HK-2 (cell line): ENCODE results near the gene CCDC85A.

Experiments used
- DNase-seq: peaks from one replicate; pipeline ENCODE4 v3.0.0-alpha.2; 2018; ENCODE audit not compliant: unreplicated experiment

Gene CCDC85A

GRCh38 chr2:56239030-56239429, 55.2 kb downstream of the CCDC85A start:
- no peak for DNase-seq

GRCh38 chr2:56239437-56239836, 55.6 kb downstream of the CCDC85A start:
- no peak for DNase-seq

- DNase-seq = no peak
Observed at GRCh38 chr2:56240210-56240609, 56.4 kb downstream of the CCDC85A start.

- no peak for DNase-seq
Observed at GRCh38 chr2:56244506-56244905, 60.7 kb downstream of the CCDC85A start.

- no peak for DNase-seq
Observed at GRCh38 chr2:56244911-56245530, 61.2 kb downstream of the CCDC85A start.

- no peak for DNase-seq
Observed at GRCh38 chr2:56248965-56249742, 65.4 kb downstream of the CCDC85A start.

GRCh38 chr2:56250153-56250729, 66.5 kb downstream of the CCDC85A start:
- DNase-seq = no peak

- DNase-seq = no peak
Observed at GRCh38 chr2:56260415-56260814, 76.6 kb downstream of the CCDC85A start.

GRCh38 chr2:56262241-56262640, 78.5 kb downstream of the CCDC85A start:
- no peak for DNase-seq

- DNase-seq = no peak
Observed at GRCh38 chr2:56263876-56264275, 80.1 kb downstream of the CCDC85A start.

GRCh38 chr2:56266761-56267414, 83.1 kb downstream of the CCDC85A start:
- no peak for DNase-seq

GRCh38 chr2:56267415-56267788, 83.6 kb downstream of the CCDC85A start:
- no peak for DNase-seq

GRCh38 chr2:56268856-56269255, 85.1 kb downstream of the CCDC85A start:
- no peak for DNase-seq

GRCh38 chr2:56271275-56271674, 87.5 kb downstream of the CCDC85A start:
- DNase-seq = no peak

- no peak for DNase-seq
Observed at GRCh38 chr2:56285224-56285623, 101.4 kb downstream of the CCDC85A start.

- DNase-seq = no peak
Observed at GRCh38 chr2:56286936-56287335, 103.1 kb downstream of the CCDC85A start.

GRCh38 chr2:56287508-56287907, 103.7 kb downstream of the CCDC85A start:
- no peak for DNase-seq

GRCh38 chr2:56287974-56288373, 104.2 kb downstream of the CCDC85A start:
- DNase-seq = no peak

- DNase-seq = no peak
Observed at GRCh38 chr2:56288838-56289580, 105.2 kb downstream of the CCDC85A start.

- DNase-seq = no peak
Observed at GRCh38 chr2:56291711-56292110, 107.9 kb downstream of the CCDC85A start.

- DNase-seq = no peak
Observed at GRCh38 chr2:56292951-56293350, 109.2 kb downstream of the CCDC85A start.

- DNase-seq = no peak
Observed at GRCh38 chr2:56295666-56296065, 111.9 kb downstream of the CCDC85A start.
